ENCODE data around the gene TRIM46.
"Not testable (repeated sequence)": the region's sequence is repeated elsewhere in the genome, so short reads cannot be mapped to it uniquely, and the experiment has no call there.

The TRIM46 gene

GRCh38 chr1:155202731-155203515, 29.3 kb downstream of the TRIM46 start:
- peaks cover 66% of the 10 kb centered on the region for H3K36me3 ChIP-seq (ENCODE audit: insufficient read depth, low read length)

GRCh38 chr1:155205035-155205434, 31.4 kb downstream of the TRIM46 start:
- H3K27me3 ChIP-seq (ENCODE audit: insufficient read depth, low read length): no peaks in the 10 kb centered on the region
- WGBS: 93% methylated on average over 14 of the region's 14 CpGs
- no peaks in the 10 kb centered on the region for H3K9me3 ChIP-seq (ENCODE audit: insufficient read depth, low read depth, low read length)
- no peak overlapping the region for H3K27ac ChIP-seq (ENCODE audit: low read depth, low read length)
- peaks cover 17% of the 10 kb centered on the region; the same call in 1 of the 2 replicates for H3K4me1 ChIP-seq (ENCODE audit: insufficient read depth, low read length)
- no peak overlapping the region for H3K9ac ChIP-seq (ENCODE audit: low read depth, low read length)
- H3K36me3 ChIP-seq (ENCODE audit: insufficient read depth, low read length): peaks cover 46% of the 10 kb centered on the region
- H3K4me3 ChIP-seq (ENCODE audit: low read length): no peak overlapping the region

More at GRCh38 chr1:155202731-155203515, 29.3 kb downstream of the TRIM46 start:
- Histone ChIP-seq H3K27me3 (ENCODE audit: insufficient read depth, low read length) (no peaks in the 10 kb centered on the region), H3K4me3 (ENCODE audit: low read length) (no peak overlapping the region), H3K9ac (ENCODE audit: low read depth, low read length) (no peak overlapping the region), H3K4me1 (ENCODE audit: insufficient read depth, low read length) (peaks cover 8% of the 10 kb centered on the region; the same call in 1 of the 2 replicates), H3K9me3 (ENCODE audit: insufficient read depth, low read depth, low read length) (no peaks in the 10 kb centered on the region), H3K27ac (ENCODE audit: low read depth, low read length) (no peak overlapping the region)
- 96% methylated on average over 19 of the region's 19 CpGs for WGBS

- H3K9ac ChIP-seq (ENCODE audit: low read depth, low read length): no peak overlapping the region
- H3K9me3 ChIP-seq (ENCODE audit: insufficient read depth, low read depth, low read length): no peaks in the 10 kb centered on the region
- peaks cover 18% of the 10 kb centered on the region; the same call in 1 of the 2 replicates for H3K4me1 ChIP-seq (ENCODE audit: insufficient read depth, low read length)
- peaks cover 40% of the 10 kb centered on the region for H3K36me3 ChIP-seq (ENCODE audit: insufficient read depth, low read length)
- no peak overlapping the region for H3K4me3 ChIP-seq (ENCODE audit: low read length)
- WGBS: 89% methylated on average over 9 of the region's 9 CpGs
- H3K27ac ChIP-seq (ENCODE audit: low read depth, low read length): no peak overlapping the region
- no peaks in the 10 kb centered on the region for H3K27me3 ChIP-seq (ENCODE audit: insufficient read depth, low read length)
These were observed 32.4 kb downstream of the TRIM46 start for GRCh38 chr1:155205969-155206593.

- no peaks in the 10 kb centered on the region for H3K9me3 ChIP-seq (ENCODE audit: insufficient read depth, low read depth, low read length)
- H3K27me3 ChIP-seq (ENCODE audit: insufficient read depth, low read length): no peaks in the 10 kb centered on the region
- H3K4me3 ChIP-seq (ENCODE audit: low read length): peak overlapping the region; percentile 99
- 9% methylated on average over 13 of the region's 13 CpGs for WGBS
- peak overlapping the region; percentile 53; the same call in 1 of the 2 replicates for H3K27ac ChIP-seq (ENCODE audit: low read depth, low read length)
- H3K36me3 ChIP-seq (ENCODE audit: insufficient read depth, low read length): peaks cover 30% of the 10 kb centered on the region
- peaks cover 18% of the 10 kb centered on the region; the same call in 1 of the 2 replicates for H3K4me1 ChIP-seq (ENCODE audit: insufficient read depth, low read length)
- H3K9ac ChIP-seq (ENCODE audit: low read depth, low read length): peak overlapping the region; percentile 67
These were observed 33.5 kb downstream of the TRIM46 start for GRCh38 chr1:155206891-155207805.

GRCh38 chr1:155207806-155208540, 34.3 kb downstream of the TRIM46 start, which contains the start of gene THBS3:
Gene THBS3 (minus strand): TSS chr1:155207897. CDS start chr1:155207876, 21 bp downstream.
- H3K4me3 ChIP-seq (ENCODE audit: low read length): peak within 1 kb of the TSS; percentile 99
- H3K4me1 ChIP-seq (ENCODE audit: insufficient read depth, low read length): peaks cover 18% of the 10 kb centered on the region; the same call in 1 of the 2 replicates
- peak within 1 kb of the TSS; percentile 97 for H3K9ac ChIP-seq (ENCODE audit: low read depth, low read length)
- 6% methylated on average over 17 of the region's 17 CpGs for WGBS
- no peaks in the 10 kb centered on the region for H3K9me3 ChIP-seq (ENCODE audit: insufficient read depth, low read depth, low read length)
- H3K36me3 ChIP-seq (ENCODE audit: insufficient read depth, low read length): peaks cover 21% of the 10 kb centered on the region
- no peaks in the 10 kb centered on the region for H3K27me3 ChIP-seq (ENCODE audit: insufficient read depth, low read length)
- peak within 1 kb of the TSS; percentile 99 for H3K27ac ChIP-seq (ENCODE audit: low read depth, low read length)

GRCh38 chr1:155208541-155209311, 35.1 kb downstream of the TRIM46 start, which contains the start of gene MTX1:
Gene MTX1 (plus strand): TSS chr1:155208695. CDS start chr1:155208805, 110 bp downstream.
- H3K9me3 ChIP-seq (ENCODE audit: insufficient read depth, low read depth, low read length): no peaks in the 10 kb centered on the region
- peaks cover 18% of the 10 kb centered on the region; the same call in 1 of the 2 replicates for H3K4me1 ChIP-seq (ENCODE audit: insufficient read depth, low read length)
- H3K4me3 ChIP-seq (ENCODE audit: low read length): peak within 1 kb of the TSS; percentile 99
- under 1% methylated on average over 64 of the region's 64 CpGs for WGBS
- peak within 1 kb of the TSS; percentile 99 for H3K27ac ChIP-seq (ENCODE audit: low read depth, low read length)
- peaks cover 15% of the 10 kb centered on the region for H3K36me3 ChIP-seq (ENCODE audit: insufficient read depth, low read length)
- no peaks in the 10 kb centered on the region for H3K27me3 ChIP-seq (ENCODE audit: insufficient read depth, low read length)
- H3K9ac ChIP-seq (ENCODE audit: low read depth, low read length): peak within 1 kb of the TSS; percentile 97

GRCh38 chr1:155209312-155209721, 35.7 kb downstream of the TRIM46 start:
- Histone ChIP-seq H3K4me1 (ENCODE audit: insufficient read depth, low read length) (peaks cover 18% of the 10 kb centered on the region; the same call in 1 of the 2 replicates), H3K9ac (ENCODE audit: low read depth, low read length) (peak overlapping the region; percentile 97), H3K36me3 (ENCODE audit: insufficient read depth, low read length) (peaks cover 10% of the 10 kb centered on the region; the same call in 1 of the 2 replicates), H3K27me3 (ENCODE audit: insufficient read depth, low read length) (no peaks in the 10 kb centered on the region), H3K27ac (ENCODE audit: low read depth, low read length) (peak overlapping the region; percentile 99), H3K4me3 (ENCODE audit: low read length) (peak overlapping the region; percentile 99), H3K9me3 (ENCODE audit: insufficient read depth, low read depth, low read length) (no peaks in the 10 kb centered on the region)
- 3% methylated on average over 13 of the region's 13 CpGs for WGBS

- H3K36me3 ChIP-seq (ENCODE audit: insufficient read depth, low read length): peaks cover 8% of the 10 kb centered on the region; the same call in 1 of the 2 replicates
- no peaks in the 10 kb centered on the region for H3K27me3 ChIP-seq (ENCODE audit: insufficient read depth, low read length)
- peaks cover 18% of the 10 kb centered on the region; the same call in 1 of the 2 replicates for H3K4me1 ChIP-seq (ENCODE audit: insufficient read depth, low read length)
- no peak overlapping the region for H3K9ac ChIP-seq (ENCODE audit: low read depth, low read length)
- no peak overlapping the region for H3K27ac ChIP-seq (ENCODE audit: low read depth, low read length)
- H3K9me3 ChIP-seq (ENCODE audit: insufficient read depth, low read depth, low read length): no peaks in the 10 kb centered on the region
- peak overlapping the region; percentile 99; the same call in 1 of the 2 replicates for H3K4me3 ChIP-seq (ENCODE audit: low read length)
- whole genome bisulfite sequencing: 86% methylated on average over 3 of the region's 4 CpGs
These were observed 36.9 kb downstream of the TRIM46 start for GRCh38 chr1:155210314-155211104.

GRCh38 chr1:155211381-155212050, 37.9 kb downstream of the TRIM46 start:
- H3K36me3 ChIP-seq (ENCODE audit: insufficient read depth, low read length): peaks cover 11% of the 10 kb centered on the region; the same call in 1 of the 2 replicates
- H3K27ac ChIP-seq (ENCODE audit: low read depth, low read length); H3K27me3 ChIP-seq (ENCODE audit: insufficient read depth, low read length); H3K9me3 ChIP-seq (ENCODE audit: insufficient read depth, low read depth, low read length); H3K9ac ChIP-seq (ENCODE audit: low read depth, low read length); H3K4me3 ChIP-seq (ENCODE audit: low read length): not testable (repeated sequence)
- 93% methylated on average over 13 of the region's 13 CpGs for WGBS
- peaks cover 18% of the 10 kb centered on the region; the same call in 1 of the 2 replicates for H3K4me1 ChIP-seq (ENCODE audit: insufficient read depth, low read length)
